DOHH2 (cell line): ENCODE results near the gene RNF222.
A peak's percentile ranks its signal among the peaks of the same experiment; 100 is the strongest.

ENCODE experiments used
- H3F3A ChIP-seq: fragments of 200-600 bp; sonication (generic), shearing (Covaris generic); 2 replicates; pipeline ENCODE4 v1.6.0; 2016; ENCODE audit warnings: antibody characterized with exemption, mild to moderate bottlenecking; ENCODE audit not compliant: control insufficient read depth, insufficient read depth
- H3K27ac ChIP-seq: fragments of 200-600 bp; sonication (generic); 2 replicates; pipeline ENCODE4 v1.5.1; 2014; ENCODE audit warnings: low read depth, mild to moderate bottlenecking, low read length, moderate library complexity
- H3K27me3 ChIP-seq: fragments of 200-600 bp; sonication (generic); 2 replicates; pipeline ENCODE4 v1.6.1; 2014; ENCODE audit warnings: mild to moderate bottlenecking, low read length, mixed read lengths; ENCODE audit not compliant: control insufficient read depth
- H3K36me3 ChIP-seq: fragments of 200-600 bp; sonication (generic); 2 replicates; pipeline ENCODE4 v1.6.1; 2014; ENCODE audit warnings: mild to moderate bottlenecking, low read length, moderate library complexity, mixed read lengths; ENCODE audit not compliant: control insufficient read depth
- H3K4me1 ChIP-seq: fragments of 200-600 bp; sonication (generic); 2 replicates; pipeline ENCODE4 v1.6.1; 2014; ENCODE audit warnings: mild to moderate bottlenecking, low read length, mixed read lengths; ENCODE audit not compliant: control insufficient read depth
- H3K4me2 ChIP-seq: fragments of 200-600 bp; sonication (generic); 2 replicates; pipeline ENCODE4 v1.6.0; 2014; ENCODE audit warnings: mild to moderate bottlenecking, low read length, moderate library complexity
- H3K4me3 ChIP-seq: fragments of 200-600 bp; sonication (generic); 2 replicates; pipeline ENCODE4 v1.5.1; 2014; ENCODE audit warnings: mild to moderate bottlenecking, low read length, mixed read lengths
- H3K79me2 ChIP-seq: fragments of 200-600 bp; sonication (generic); 2 replicates; pipeline ENCODE4 v1.6.1; 2014; ENCODE audit warnings: mild to moderate bottlenecking, low read length, mixed read lengths; ENCODE audit not compliant: control insufficient read depth
- H3K9me2 ChIP-seq: fragments of 200-600 bp; sonication (generic); replicated peaks from 2 replicates; pipeline ENCODE4 v1.6.1; 2014; ENCODE audit warnings: mild to moderate bottlenecking, low read length, mixed read lengths; ENCODE audit not compliant: control insufficient read depth
- H3K9me3 ChIP-seq: fragments of 200-600 bp; sonication (generic); 2 replicates; pipeline ENCODE4 v1.6.1; 2014; ENCODE audit warnings: antibody characterized with exemption, low read length, mixed read lengths; ENCODE audit not compliant: control insufficient read depth, insufficient read depth
- H4K20me1 ChIP-seq: fragments of 200-600 bp; sonication (generic); 2 replicates; pipeline ENCODE4 v1.6.0; 2014; ENCODE audit warnings: low read depth, mild to moderate bottlenecking, antibody characterized with exemption, low read length, moderate library complexity; ENCODE audit not compliant: control insufficient read depth, insufficient read depth
- EZH2phosphoT487 ChIP-seq: fragments of 200-600 bp; sonication (generic); IDR thresholded peaks from 2 replicates; pipeline ENCODE4 v1.6.1; 2017; ENCODE audit warnings: borderline replicate concordance, mild to moderate bottlenecking, antibody characterized with exemption, low read length, moderate library complexity, mixed read lengths
- TF ChIP-seq, protein P1 (sequence below): fragments of 200-600 bp; sonication (generic); IDR thresholded peaks from one replicate; pipeline ENCODE4 v1.5.1; 2014; ENCODE audit warnings: antibody characterized with exemption, mild to moderate bottlenecking, low read depth, low read length; ENCODE audit not compliant: poor library complexity, severe bottlenecking

RNF222 gene

GRCh38 chr17:8413328-8413727, 15.7 kb upstream of the RNF222 start:
- no peaks in the 10 kb centered on the region for H3K9me2 ChIP-seq
- H3K4me1 ChIP-seq: peaks cover 4% of the 10 kb centered on the region
- H3K36me3 ChIP-seq: no peaks in the 10 kb centered on the region
- H4K20me1 ChIP-seq: no peaks in the 10 kb centered on the region
- H3K27ac ChIP-seq: no peak overlapping the region
- no peak overlapping the region for H3K4me2 ChIP-seq
- no peaks in the 10 kb centered on the region for H3K9me3 ChIP-seq
- no peak for TF ChIP-seq EZH2phosphoT487
- TF ChIP-seq, protein P1, sequence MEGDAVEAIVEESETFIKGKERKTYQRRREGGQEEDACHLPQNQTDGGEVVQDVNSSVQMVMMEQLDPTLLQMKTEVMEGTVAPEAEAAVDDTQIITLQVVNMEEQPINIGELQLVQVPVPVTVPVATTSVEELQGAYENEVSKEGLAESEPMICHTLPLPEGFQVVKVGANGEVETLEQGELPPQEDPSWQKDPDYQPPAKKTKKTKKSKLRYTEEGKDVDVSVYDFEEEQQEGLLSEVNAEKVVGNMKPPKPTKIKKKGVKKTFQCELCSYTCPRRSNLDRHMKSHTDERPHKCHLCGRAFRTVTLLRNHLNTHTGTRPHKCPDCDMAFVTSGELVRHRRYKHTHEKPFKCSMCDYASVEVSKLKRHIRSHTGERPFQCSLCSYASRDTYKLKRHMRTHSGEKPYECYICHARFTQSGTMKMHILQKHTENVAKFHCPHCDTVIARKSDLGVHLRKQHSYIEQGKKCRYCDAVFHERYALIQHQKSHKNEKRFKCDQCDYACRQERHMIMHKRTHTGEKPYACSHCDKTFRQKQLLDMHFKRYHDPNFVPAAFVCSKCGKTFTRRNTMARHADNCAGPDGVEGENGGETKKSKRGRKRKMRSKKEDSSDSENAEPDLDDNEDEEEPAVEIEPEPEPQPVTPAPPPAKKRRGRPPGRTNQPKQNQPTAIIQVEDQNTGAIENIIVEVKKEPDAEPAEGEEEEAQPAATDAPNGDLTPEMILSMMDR: no peak
- no peaks in the 10 kb centered on the region for H3K79me2 ChIP-seq
- no peaks in the 10 kb centered on the region for H3F3A ChIP-seq
- H3K27me3 ChIP-seq: peaks cover 24% of the 10 kb centered on the region
- H3K4me3 ChIP-seq: no peak overlapping the region

- H3K79me2 ChIP-seq: no peaks in the 10 kb centered on the region
- H3K9me2 ChIP-seq: no peaks in the 10 kb centered on the region
- no peaks in the 10 kb centered on the region for H3F3A ChIP-seq
Observed at GRCh38 chr17:8412089-8412488, 14.5 kb upstream of the RNF222 start.

DNA sequence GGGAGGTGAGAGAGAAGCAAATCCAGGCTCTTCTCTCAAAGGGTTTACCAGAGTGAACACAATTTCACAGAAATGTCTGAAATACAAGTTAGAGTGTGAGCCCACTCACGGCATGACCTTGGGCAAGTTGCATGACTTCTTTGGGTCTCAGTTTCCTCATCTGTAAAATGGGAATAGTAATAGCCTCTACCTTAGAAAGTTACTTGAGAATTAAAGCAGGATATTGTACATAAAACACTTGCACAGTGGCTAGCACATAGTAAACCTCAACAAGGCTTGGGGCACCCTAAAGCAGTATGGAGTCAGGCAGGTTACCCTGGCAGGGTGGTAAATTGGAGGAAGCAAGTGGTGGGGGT, 13.2 kb upstream of the RNF222 start:
- TF ChIP-seq EZH2phosphoT487: no peak
- TF ChIP-seq, protein P1: no peak
- peaks cover 4% of the 10 kb centered on the region for H3K4me1 ChIP-seq
- H3K4me3 ChIP-seq: no peak overlapping the region; the same call in 1 of the 2 replicates
- peak overlapping the region; percentile 54 for H3K4me2 ChIP-seq
- H3K9me3 ChIP-seq: no peaks in the 10 kb centered on the region
- H3K9me2 ChIP-seq: no peaks in the 10 kb centered on the region
- no peaks in the 10 kb centered on the region for H4K20me1 ChIP-seq
- H3K36me3 ChIP-seq: no peaks in the 10 kb centered on the region
- no peaks in the 10 kb centered on the region for H3K79me2 ChIP-seq
- H3F3A ChIP-seq: no peaks in the 10 kb centered on the region
- no peak overlapping the region for H3K27ac ChIP-seq
- peaks cover 3% of the 10 kb centered on the region for H3K27me3 ChIP-seq

More at GRCh38 chr17:8412089-8412488, 14.5 kb upstream of the RNF222 start:
- H3K27me3 ChIP-seq: peaks cover 14% of the 10 kb centered on the region
- H3K9me3 ChIP-seq: no peaks in the 10 kb centered on the region
- H3K4me3 ChIP-seq: no peak overlapping the region
- H3K27ac ChIP-seq: no peak overlapping the region
- peaks cover 4% of the 10 kb centered on the region for H3K4me1 ChIP-seq
- TF ChIP-seq, protein P1: no peak
- no peak for TF ChIP-seq EZH2phosphoT487
- no peaks in the 10 kb centered on the region for H4K20me1 ChIP-seq
- no peaks in the 10 kb centered on the region for H3K36me3 ChIP-seq
- H3K4me2 ChIP-seq: no peak overlapping the region
